ENCODE data around the gene ZDHHC21.

Gene ZDHHC21

DNA sequence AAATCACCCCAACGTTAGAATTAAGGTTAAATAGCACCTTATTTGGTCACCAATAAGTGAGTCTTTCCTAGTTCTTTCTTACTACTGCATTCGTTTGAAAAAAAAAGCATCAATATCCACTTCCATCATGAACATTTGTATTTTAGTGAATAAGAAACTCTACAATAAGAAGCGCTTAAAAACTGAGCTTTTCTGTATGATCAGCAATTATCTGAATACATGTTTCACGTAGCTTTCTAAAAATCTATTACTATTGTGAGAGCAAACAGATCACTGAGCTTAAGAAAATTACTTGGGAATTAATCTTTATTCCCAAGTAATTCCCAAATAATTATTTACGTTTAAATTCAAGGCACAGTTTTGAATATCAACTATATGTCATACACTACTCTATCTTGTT lies 32.5 kb downstream of the ZDHHC21 start:
- H3K4me3 Mint-ChIP-seq, result no peak overlapping the region
- no peak for DNase-seq
- H3K27ac Mint-ChIP-seq, result peak overlapping the region in 1 of 2 donors; percentile 35
- H3K9me3 Mint-ChIP-seq, result peaks cover 0 to 2% of the 10 kb centered on the region in 2 donors
- H3K27me3 Mint-ChIP-seq, result no peaks in the 10 kb centered on the region
- ATAC-seq, result no peak
- H3K4me1 Mint-ChIP-seq, result no peaks in the 10 kb centered on the region

DNA sequence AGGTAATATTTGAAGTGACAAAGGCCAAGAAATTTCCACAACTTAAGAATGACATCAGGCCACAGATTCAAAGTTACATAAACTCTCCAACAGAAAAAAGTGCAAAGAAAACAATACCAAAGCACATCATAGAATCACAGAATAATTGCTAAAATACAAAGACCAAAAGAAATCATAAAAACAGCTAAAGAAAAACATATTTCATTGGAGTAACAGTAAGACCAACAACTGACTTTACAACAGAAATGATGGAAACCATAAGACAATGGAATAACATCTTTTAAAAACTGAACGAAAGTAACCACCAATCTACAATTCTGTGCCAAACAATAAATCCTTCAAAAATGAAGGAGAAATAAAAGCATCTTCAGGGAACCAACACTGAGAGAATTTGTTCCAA lies 38.3 kb downstream of the ZDHHC21 start:
- DNase-seq (no peak), ATAC-seq (no peak)
- Mint-ChIP-seq H3K27ac (no peak overlapping the region), H3K9me3 (peaks cover 13 to 15% of the 10 kb centered on the region in 2 donors), H3K4me3 (no peak overlapping the region), H3K27me3 (no peaks in the 10 kb centered on the region), H3K4me1 (no peaks in the 10 kb centered on the region)

DNA sequence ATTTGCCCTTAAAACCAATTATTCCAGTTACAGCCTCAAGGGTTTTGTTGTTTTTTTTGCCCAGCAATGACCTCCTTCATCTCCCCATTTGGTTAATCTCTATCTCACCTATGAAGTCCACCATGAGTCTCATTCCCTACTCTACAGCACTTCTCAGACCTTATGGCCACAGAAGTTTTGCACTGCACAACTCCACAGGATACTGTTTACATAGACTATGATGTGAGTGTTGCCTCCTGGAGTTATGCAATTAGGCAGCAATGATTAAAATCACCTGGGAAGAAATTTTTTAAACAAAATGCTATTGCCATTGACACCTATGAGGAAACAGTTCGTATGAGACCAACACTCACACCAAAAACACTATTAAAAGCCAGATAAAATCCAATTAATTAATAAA lies 39.7 kb downstream of the ZDHHC21 start:
- no peaks in the 10 kb centered on the region for H3K4me1 Mint-ChIP-seq
- peaks cover 13 to 15% of the 10 kb centered on the region in 2 donors for H3K9me3 Mint-ChIP-seq
- H3K4me3 Mint-ChIP-seq, result no peak overlapping the region
- ATAC-seq (no peak), DNase-seq (no peak)
- H3K27me3 Mint-ChIP-seq, result no peaks in the 10 kb centered on the region
- H3K27ac Mint-ChIP-seq, result no peak overlapping the region

DNA sequence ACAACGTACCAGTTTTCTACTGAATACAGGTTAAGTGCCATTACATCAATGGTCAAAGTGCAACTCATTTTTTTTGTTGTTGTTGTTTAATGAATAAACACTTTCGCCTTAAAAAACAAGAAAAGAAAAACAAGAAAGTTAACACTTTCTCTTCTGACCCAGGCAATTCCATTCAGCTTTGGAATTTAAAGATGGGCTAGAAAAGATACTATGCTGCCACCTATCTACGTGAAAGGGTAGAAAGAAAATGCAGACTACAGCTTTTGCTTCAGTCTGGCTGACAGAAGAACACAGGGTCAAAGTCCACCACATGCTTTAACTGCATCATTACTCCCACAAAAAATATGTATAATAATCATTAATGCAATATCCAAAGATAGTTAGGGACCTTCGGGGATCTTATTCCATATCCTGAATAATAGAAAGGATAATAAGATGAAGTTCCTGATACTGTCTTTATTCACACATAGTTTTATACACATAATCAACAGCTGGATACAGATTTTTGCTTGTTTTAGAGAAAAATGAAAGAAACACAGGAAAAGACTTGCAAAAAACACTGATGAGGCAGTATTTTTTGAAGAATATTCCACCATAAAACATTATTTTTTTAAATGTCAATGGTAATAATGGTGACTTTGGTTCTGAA lies 40.4 kb downstream of the ZDHHC21 start:
- DNase-seq, result no peak

DNA sequence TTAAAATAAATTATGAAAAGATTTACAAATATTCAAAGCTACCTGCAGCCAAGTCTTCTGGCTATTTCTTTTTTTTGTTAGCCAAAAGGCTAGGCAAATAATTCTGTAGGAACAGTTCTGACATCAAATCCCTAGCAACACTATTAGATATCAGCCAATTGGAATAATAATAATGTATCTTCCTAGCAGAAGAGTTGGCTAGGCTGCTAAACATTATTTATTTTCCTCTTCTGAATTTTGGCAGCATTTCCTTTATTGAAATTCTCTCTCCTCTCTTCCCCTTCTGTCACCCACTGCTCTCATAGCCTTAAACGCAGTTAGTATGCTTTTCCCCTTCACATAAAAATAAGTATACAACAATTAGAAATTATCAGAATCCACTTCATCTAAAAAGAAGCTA lies 42.6 kb downstream of the ZDHHC21 start:
- H3K4me1 Mint-ChIP-seq, result no peaks in the 10 kb centered on the region
- H3K27me3 Mint-ChIP-seq, result no peaks in the 10 kb centered on the region
- H3K4me3 Mint-ChIP-seq, result no peak overlapping the region
- H3K9me3 Mint-ChIP-seq, result peaks cover 12 to 13% of the 10 kb centered on the region in 2 donors
- DNase-seq (no peak), ATAC-seq (no peak)
- no peak overlapping the region for H3K27ac Mint-ChIP-seq

More for the DNA sequence above, 40.4 kb downstream of the ZDHHC21 start:
- no peaks in the 10 kb centered on the region for H3K4me1 Mint-ChIP-seq
- ATAC-seq, result no peak
- H3K27me3 Mint-ChIP-seq, result no peaks in the 10 kb centered on the region
- no peak overlapping the region for H3K4me3 Mint-ChIP-seq
- H3K9me3 Mint-ChIP-seq, result peaks cover 13 to 15% of the 10 kb centered on the region in 2 donors
- no peak overlapping the region for H3K27ac Mint-ChIP-seq

DNA sequence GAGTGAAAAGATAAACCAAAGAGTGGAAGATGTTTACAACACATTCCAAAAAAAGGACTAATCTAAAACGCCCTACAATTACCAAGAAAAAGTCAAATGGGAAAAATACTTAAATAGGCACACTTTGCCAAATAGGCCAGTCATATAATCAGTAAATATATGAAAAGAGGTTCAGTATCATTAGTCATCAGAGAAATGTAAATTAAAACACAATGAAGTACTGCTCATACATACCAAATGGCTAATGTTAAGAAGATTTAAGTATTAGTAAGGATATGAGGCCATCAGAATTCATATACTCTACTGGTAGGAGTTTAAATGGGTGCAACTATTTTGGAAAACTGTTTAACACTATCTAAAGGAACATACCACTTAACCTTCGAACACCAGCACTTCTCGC lies 47.6 kb downstream of the ZDHHC21 start:
- peaks cover 6% of the 10 kb centered on the region for H3K4me1 Mint-ChIP-seq
- H3K27ac Mint-ChIP-seq, result no peak overlapping the region
- H3K9me3 Mint-ChIP-seq, result no peaks in the 10 kb centered on the region
- no peak for DNase-seq
- ATAC-seq, result no peak
- H3K4me3 Mint-ChIP-seq, result no peak overlapping the region
- no peaks in the 10 kb centered on the region for H3K27me3 Mint-ChIP-seq

DNA sequence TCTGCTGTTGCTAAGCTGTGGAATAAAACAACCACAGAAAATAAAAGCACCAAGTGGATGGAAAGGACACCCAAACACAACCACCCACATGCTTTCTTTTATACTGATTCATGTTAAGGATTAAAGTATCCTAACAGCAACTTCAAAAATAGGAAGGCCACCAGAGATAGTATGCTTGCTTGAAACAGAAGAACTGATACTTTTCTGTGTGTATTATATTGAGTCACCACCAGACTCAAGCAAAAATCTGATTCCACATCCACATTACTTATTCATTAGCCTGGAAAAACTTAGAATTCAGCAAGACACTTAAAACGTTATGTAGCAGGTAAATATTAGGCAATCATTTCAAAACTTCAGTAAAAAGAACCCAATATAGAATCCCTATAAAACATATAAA lies 52.3 kb downstream of the ZDHHC21 start:
- no peak overlapping the region for H3K4me3 Mint-ChIP-seq
- H3K4me1 Mint-ChIP-seq, result peaks cover 6% of the 10 kb centered on the region
- H3K27me3 Mint-ChIP-seq, result no peaks in the 10 kb centered on the region
- no peaks in the 10 kb centered on the region for H3K9me3 Mint-ChIP-seq
- DNase-seq, result no peak
- ATAC-seq, result no peak
- no peak overlapping the region for H3K27ac Mint-ChIP-seq

DNA sequence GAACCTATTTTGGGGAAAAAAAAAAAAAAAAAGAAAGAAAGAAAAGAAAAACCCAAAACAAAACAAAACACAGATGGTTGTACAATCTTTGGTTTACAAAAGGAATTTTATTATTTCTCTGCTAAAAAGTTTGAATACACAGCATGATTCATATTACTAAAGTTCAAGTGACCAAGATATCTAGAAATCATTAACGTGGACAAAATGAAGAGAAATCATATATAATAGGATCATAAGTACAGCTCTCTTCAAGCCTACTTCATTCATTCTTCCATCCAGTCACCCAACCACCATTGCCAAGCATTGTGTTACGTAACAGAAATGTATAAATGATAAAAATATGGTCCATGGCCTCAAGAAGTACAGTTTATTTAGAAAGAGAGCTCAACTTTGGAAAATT lies 52.9 kb downstream of the ZDHHC21 start:
- Mint-ChIP-seq H3K9me3 (no peaks in the 10 kb centered on the region), H3K27me3 (no peaks in the 10 kb centered on the region), H3K27ac (no peak overlapping the region), H3K4me3 (no peak overlapping the region), H3K4me1 (peaks cover 6% of the 10 kb centered on the region)
- no peak for DNase-seq
- no peak for ATAC-seq

DNA sequence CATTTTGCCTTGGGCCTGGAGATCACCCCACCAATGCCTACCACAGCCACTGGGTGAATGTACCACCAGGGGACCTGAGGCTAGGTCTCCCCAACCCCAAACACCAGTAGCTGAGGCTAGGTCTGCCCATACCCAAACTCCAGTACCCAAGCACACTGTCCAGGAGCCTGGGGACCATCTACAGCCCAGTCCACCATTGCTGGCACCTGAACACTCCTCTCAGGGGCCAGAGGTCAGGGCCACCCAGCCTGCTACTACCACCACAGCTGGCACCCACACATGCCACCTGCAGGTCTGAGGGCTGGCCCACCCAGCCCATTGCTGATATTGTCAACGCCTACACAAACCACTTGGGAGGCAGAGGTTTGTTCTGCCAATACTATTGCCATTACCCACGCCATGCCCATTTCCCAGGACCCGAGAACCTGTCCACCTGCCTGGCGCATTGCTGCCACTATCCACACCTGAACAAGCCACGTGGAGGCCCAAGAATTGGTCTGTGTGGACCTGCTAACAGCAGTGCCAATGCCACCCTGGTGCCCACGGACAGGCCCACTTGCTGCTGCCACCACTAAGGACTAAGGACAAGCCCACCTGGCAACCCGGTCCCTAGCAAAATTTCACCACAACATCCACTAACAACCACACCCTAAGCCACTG lies 59.2 kb downstream of the ZDHHC21 start:
- ATAC-seq (no peak), DNase-seq (no peak)
- Mint-ChIP-seq H3K27ac (no peak overlapping the region), H3K27me3 (no peaks in the 10 kb centered on the region), H3K4me3 (no peak overlapping the region), H3K4me1 (no peaks in the 10 kb centered on the region), H3K9me3 (no peaks in the 10 kb centered on the region)

DNA sequence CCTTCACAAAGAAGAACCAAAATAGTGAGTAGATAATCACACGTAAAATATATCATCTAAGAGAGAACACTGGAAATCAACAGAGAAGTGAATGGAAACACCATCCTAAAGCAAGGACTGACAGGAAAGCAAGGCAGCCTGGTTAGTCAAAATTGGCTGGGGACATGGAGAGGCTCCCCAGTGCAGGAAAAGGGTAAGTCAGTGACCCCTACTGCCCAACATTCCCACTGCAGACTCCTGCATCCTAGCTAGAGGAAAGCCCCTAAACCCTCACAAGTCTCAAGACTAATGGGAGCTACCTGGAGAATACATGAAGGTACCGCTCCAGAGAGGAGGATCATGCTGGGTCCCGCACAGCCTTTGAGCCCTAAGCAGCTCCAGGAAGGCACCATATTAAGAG lies 60.1 kb downstream of the ZDHHC21 start:
- Mint-ChIP-seq H3K27me3 (no peaks in the 10 kb centered on the region), H3K4me1 (no peaks in the 10 kb centered on the region), H3K4me3 (no peak overlapping the region), H3K27ac (no peak overlapping the region), H3K9me3 (no peaks in the 10 kb centered on the region)
- ATAC-seq (no peak), DNase-seq (no peak)

DNA sequence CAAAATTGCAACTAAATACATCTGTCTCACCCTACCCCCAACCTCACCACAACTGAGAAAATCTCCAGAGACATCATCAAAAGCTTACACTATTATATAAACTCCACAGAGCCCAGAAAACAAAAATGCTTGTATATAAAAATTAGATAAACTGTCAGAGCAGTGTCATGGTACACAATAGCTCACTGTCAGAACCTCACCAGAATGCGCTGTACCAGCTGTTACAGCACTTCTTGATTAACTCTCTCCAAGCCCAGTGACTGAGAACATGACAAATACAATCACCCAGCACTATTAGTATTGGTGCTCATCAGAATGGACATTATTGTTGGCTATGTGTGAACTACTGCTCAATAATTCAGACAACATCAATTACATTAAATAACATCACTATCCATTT lies 65.7 kb downstream of the ZDHHC21 start:
- Mint-ChIP-seq H3K4me1 (no peaks in the 10 kb centered on the region), H3K9me3 (no peaks in the 10 kb centered on the region), H3K27ac (no peak overlapping the region), H3K4me3 (no peak overlapping the region), H3K27me3 (no peaks in the 10 kb centered on the region)
- no peak for ATAC-seq
- no peak for DNase-seq

DNA sequence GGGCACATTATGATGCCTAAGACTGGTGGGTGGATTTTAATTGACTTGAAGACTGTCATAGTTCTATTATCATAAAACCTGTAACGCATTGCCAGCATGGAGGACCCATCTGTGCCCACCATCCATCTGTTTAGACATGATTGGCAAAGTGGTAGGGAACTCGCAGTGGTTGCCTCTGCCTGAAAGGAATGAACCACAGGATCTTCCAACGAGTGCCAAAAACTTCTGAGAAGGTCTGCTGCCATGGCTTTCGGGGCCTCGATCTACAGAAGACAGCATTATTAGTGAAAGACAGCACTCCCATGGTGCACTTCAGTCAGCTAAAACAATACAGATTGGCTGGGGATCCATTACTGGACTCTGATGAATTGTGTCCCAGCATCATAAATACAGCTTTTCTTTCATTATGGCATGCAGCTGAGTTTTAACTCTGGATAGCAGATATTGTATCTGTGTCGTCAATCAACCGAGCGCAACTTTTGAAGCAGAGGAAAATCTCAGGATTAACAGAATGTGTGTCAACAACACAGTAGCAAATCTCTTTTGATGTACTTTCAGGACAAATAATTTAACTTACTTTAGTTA lies 74.3 kb downstream of the ZDHHC21 start:
- Mint-ChIP-seq H3K27ac (no peak overlapping the region), H3K27me3 (no peaks in the 10 kb centered on the region), H3K9me3 (no peaks in the 10 kb centered on the region), H3K4me3 (no peak overlapping the region), H3K4me1 (no peaks in the 10 kb centered on the region)
- ATAC-seq, result no peak
- DNase-seq, result no peak

DNA sequence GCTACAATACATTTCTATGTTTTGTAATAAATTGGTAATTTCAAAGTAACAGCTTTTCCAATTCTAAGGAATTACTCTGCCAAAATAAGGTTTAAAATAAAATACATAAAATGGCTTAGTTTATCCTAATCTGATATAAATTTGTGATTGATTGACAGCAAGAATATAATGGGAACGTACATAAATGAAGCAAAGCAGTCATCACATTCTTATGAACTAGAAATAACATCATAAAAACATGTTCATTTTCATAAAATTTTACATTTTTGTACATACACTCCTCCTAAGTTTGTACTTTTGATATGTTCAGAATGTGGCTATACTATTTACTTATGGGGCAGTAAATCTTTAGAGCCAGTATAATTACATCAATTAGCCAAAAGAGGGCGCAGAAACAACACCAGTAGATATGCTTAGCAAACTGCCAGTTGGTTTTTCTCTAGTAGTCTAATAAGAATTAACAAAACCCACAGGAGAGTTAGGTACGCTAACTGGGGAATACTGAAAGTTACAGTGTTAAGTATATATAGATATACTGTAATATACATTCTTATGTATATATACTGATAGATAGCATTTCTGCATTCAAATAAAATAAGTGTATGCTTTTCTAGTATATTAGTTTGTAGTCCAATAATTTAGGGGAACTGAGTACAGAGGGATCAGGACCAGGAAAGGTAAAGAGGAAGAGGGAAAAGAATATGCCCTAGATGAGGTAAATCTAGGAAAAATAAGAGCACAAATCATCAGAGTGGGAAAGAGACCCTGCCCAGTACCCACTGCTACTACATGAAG lies 76.8 kb downstream of the ZDHHC21 start:
- Mint-ChIP-seq H3K27me3 (no peaks in the 10 kb centered on the region), H3K4me1 (no peaks in the 10 kb centered on the region), H3K27ac (no peak overlapping the region), H3K9me3 (no peaks in the 10 kb centered on the region), H3K4me3 (no peak overlapping the region)
- no peak for ATAC-seq
- DNase-seq, result no peak

DNA sequence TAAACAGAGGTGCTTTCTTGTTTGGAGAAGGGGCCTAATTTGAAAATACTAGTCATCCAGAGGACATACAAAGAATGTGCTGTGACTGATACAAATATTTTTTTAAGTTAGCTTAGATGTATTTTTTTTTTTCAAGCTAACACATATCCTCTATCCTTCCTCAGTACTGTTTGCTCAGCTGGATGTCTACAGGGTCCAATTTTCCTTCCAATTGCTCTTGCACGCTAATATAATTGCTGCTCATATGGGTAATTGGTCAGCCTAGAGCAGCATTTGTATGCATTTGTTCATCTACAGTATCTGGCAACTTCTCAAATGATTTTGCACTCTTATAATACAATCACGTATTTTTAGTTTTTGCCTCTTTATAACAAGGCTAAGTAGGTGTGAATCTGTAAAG lies 84.7 kb downstream of the ZDHHC21 start:
- Mint-ChIP-seq H3K27ac (no peak overlapping the region), H3K27me3 (no peaks in the 10 kb centered on the region), H3K4me1 (no peaks in the 10 kb centered on the region), H3K9me3 (no peaks in the 10 kb centered on the region), H3K4me3 (no peak overlapping the region)
- ATAC-seq, result no peak
- DNase-seq, result no peak

DNA sequence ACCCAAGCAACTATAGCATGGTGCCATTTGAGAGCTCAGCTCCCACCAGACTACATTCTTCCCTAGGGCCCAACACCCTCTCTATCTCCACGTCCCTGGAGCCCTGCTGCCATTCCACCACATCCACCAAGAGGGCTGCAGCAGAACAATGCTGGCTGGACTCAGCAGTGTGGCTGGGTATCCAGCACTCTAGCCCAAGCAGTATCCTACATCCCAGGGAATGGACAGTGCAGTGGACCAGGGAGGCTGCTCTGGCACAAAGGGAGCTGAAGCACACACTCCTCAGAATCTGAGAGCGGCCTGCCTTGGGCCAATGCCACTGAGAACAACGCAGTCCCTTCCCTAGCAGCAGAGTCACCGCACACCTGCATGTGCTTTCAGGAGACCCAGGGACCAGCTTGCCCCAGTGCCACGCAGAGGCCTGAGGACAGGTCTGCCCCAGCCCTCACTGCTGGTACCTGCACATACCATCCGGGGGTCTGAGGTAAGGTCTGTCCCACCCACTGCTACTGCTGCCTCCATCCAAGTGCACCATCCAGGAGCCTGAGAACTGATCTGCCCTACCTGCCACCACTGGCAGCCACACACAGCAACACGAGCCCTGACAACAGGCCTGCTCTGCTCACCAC lies 95.9 kb downstream of the ZDHHC21 start:
- DNase-seq, result no peak
- H3K9me3 Mint-ChIP-seq, result peaks cover 40 to 54% of the 10 kb centered on the region in 2 donors
- H3K27ac Mint-ChIP-seq, result no peak overlapping the region
- no peaks in the 10 kb centered on the region for H3K27me3 Mint-ChIP-seq
- H3K4me3 Mint-ChIP-seq, result no peak overlapping the region
- no peaks in the 10 kb centered on the region for H3K4me1 Mint-ChIP-seq
- ATAC-seq, result peak; percentile 26
